K562 (cell line): ENCODE measurements around the gene TBL1XR1. TPM values are rescaled to one million over a fixed set of nuclear protein-coding genes. Genes with fewer than 3 reads are reported as not detected.

Experiments used
- CBFB ChIP-seq: sonication (generic); formaldehyde crosslinking; IDR thresholded peaks from 2 replicates; pipeline ENCODE4 v1.4.0; 2020; ENCODE audit warnings: mild to moderate bottlenecking, missing genetic modification reagents
- CBX1 ChIP-seq: sonication (generic); IDR thresholded peaks from 2 replicates; pipeline ENCODE4 v1.6.1; 2016; ENCODE audit warnings: antibody characterized with exemption, low read depth, mild to moderate bottlenecking
- EZH2 ChIP-seq: IDR thresholded peaks from 2 replicates; pipeline ENCODE4 v1.6.1; 2012; ENCODE audit warnings: low read depth, mild to moderate bottlenecking, inconsistent platforms, low read length, borderline replicate concordance
- GABPB2 ChIP-seq: fragments of 250-450 bp; sonication (Bioruptor Pico); conservative IDR thresholded peaks from 2 replicates; pipeline ENCODE4 v1.5.1; 2021; ENCODE audit warnings: mild to moderate bottlenecking
- HDAC1 ChIP-seq, 2 experiments: fragments of 450-650 bp; IDR thresholded peaks; 2 replicates each; pipeline ENCODE4 v1.6.1; 2016 to 2017; ENCODE audit warnings: inconsistent platforms in 1 of 2, mild to moderate bottlenecking in 1 of 2, moderate library complexity in 1 of 2
- HSF4 ChIP-seq: fragments of 250-450 bp; sonication (Bioruptor Pico); IDR thresholded peaks from 2 replicates; pipeline ENCODE4 v2.1.2; 2022; ENCODE audit warnings: mild to moderate bottlenecking, moderate library complexity, borderline replicate concordance
- IFI16 ChIP-seq: fragments of 250-450 bp; sonication (Bioruptor Pico); IDR thresholded peaks from 2 replicates; pipeline ENCODE4 v2.1.2; 2022; ENCODE audit warnings: mild to moderate bottlenecking, inconsistent platforms
- KLF6 ChIP-seq: fragments of 250-450 bp; sonication (Bioruptor Pico); IDR thresholded peaks from 2 replicates; pipeline ENCODE4 v1.4.0; 2020; ENCODE audit warnings: mild to moderate bottlenecking, moderate library complexity, borderline replicate concordance
- NFXL1 ChIP-seq: fragments of 450-650 bp; formaldehyde crosslinking; IDR thresholded peaks from 2 replicates; pipeline ENCODE4 v1.4.0; 2021; ENCODE audit warnings: mild to moderate bottlenecking
- NFYB ChIP-seq: IDR thresholded peaks from 2 replicates; pipeline ENCODE4 v1.6.1; 2011; ENCODE audit warnings: mild to moderate bottlenecking, moderate library complexity; ENCODE audit not compliant: insufficient read length; ENCODE audit errors: extremely low read depth
- NUFIP1 ChIP-seq: fragments of 450-650 bp; IDR thresholded peaks from 2 replicates; pipeline ENCODE4 v1.6.1; 2018; ENCODE audit not compliant: partially characterized antibody
- RBM17 ChIP-seq: fragments of 200-400 bp; formaldehyde crosslinking; IDR thresholded peaks from 2 replicates; pipeline ENCODE4 v1.6.1; 2017; ENCODE audit warnings: low read depth, mild to moderate bottlenecking, low read length, borderline replicate concordance
- SAFB2 ChIP-seq: fragments of 200-400 bp; formaldehyde crosslinking; IDR thresholded peaks from 2 replicates; pipeline ENCODE4 v1.6.1; 2018; ENCODE audit warnings: borderline replicate concordance, low read length, low read depth, moderate library complexity; ENCODE audit not compliant: severe bottlenecking
- SMARCC2 ChIP-seq: fragments of 450-650 bp; IDR thresholded peaks from 2 replicates; pipeline ENCODE4 v1.6.1; 2017; ENCODE audit warnings: antibody characterized with exemption, moderate library complexity, mild to moderate bottlenecking, low read depth
- TAF15 ChIP-seq: fragments of 200-400 bp; formaldehyde crosslinking; IDR thresholded peaks from 2 replicates; pipeline ENCODE4 v1.6.1; 2017; ENCODE audit warnings: mild to moderate bottlenecking, low read depth, low read length, moderate library complexity
- TBL1XR1 ChIP-seq, 2 experiments: IDR thresholded peaks; 2 replicates each; pipeline ENCODE4 v1.6.1; 2012; ENCODE audit warnings: improper control_type of control experiment in 2 of 2, low read length in 2 of 2, mild to moderate bottlenecking in 1 of 2
- TEAD4 ChIP-seq, 2 experiments: sonication (generic) in 1 of 2; formaldehyde crosslinking in 1 of 2; IDR thresholded peaks; 2 replicates each; pipeline versions ENCODE4 v1.6.1 to v1.8.0; 2012 to 2022; ENCODE audit warnings: borderline replicate concordance in 1 of 2, inconsistent platforms in 1 of 2, low read length in 1 of 2, mild to moderate bottlenecking in 1 of 2, missing genetic modification reagents in 1 of 2
- ZBTB8A ChIP-seq: fragments of 450-650 bp; IDR thresholded peaks from 2 replicates; pipeline ENCODE4 v1.6.1; 2018; ENCODE audit warnings: mild to moderate bottlenecking, moderate library complexity; ENCODE audit not compliant: partially characterized antibody
- ZNF143 ChIP-seq: sonication (generic); formaldehyde crosslinking; IDR thresholded peaks from 2 replicates; pipeline ENCODE4 v1.9.0; 2022; ENCODE audit warnings: mild to moderate bottlenecking, missing genetic modification reagents
- ZNF431 ChIP-seq: sonication (generic); formaldehyde crosslinking; IDR thresholded peaks from 2 replicates; pipeline ENCODE4 v1.8.0; 2022; ENCODE audit warnings: mild to moderate bottlenecking, missing genetic modification reagents
- polyA plus RNA-seq, 8 experiments: library from polyadenylated mRNA; depleted of rRNA in 4 of 8; stranded (reverse) in 5 of 8; unstranded in 3 of 8; fragments of >200 nt; fragmentation: Nextera tagmentation in 2 of 8; fragmentation: Illumina TruSeq in 1 of 8; extraction: Ambion mirVana in 2 of 8; extraction: Trizol in 1 of 8; gene quantifications; 2 replicates each; pipeline versions ENCODE4 v1.2.1 to v1.2.3, GENCODE V29; 2011 to 2014; ENCODE audit warnings: inconsistent platforms in 1 of 8, missing spikeins in 1 of 8
- total RNA-seq, 7 experiments: library from RNA; depleted of rRNA in 6 of 7; stranded (reverse); fragments of >200 nt in 6 of 7; fragmentation: Illumina TruSeq in 2 of 7; extraction: Trizol in 2 of 7; gene quantifications; 2 replicates each; pipeline versions ENCODE4 v1.2.1 to v1.2.3, GENCODE V29; 2011 to 2021; ENCODE audit warnings: low replicate concordance in 1 of 7
- TF ChIP-seq, protein P1 (sequence below): fragments of 250-450 bp; sonication (Bioruptor Pico); IDR thresholded peaks from 2 replicates; pipeline ENCODE4 v1.4.0; 2020; ENCODE audit warnings: mild to moderate bottlenecking, moderate library complexity
- TF ChIP-seq, protein P2 (sequence below): sonication (generic); formaldehyde crosslinking; IDR thresholded peaks from 2 replicates; pipeline ENCODE4 v1.8.0; 2023; ENCODE audit warnings: mild to moderate bottlenecking, missing genetic modification reagents
- TF ChIP-seq, protein P3 (sequence below): fragments of 250-450 bp; sonication (Bioruptor Pico); IDR thresholded peaks from 2 replicates; pipeline ENCODE4 v1.8.0; 2021; ENCODE audit warnings: mild to moderate bottlenecking, moderate library complexity

The TBL1XR1 gene
- total and polyA plus RNA-seq, 9 of the 15 experiments (the other 6 are each of a cell fraction or from before 2014, with no cell fraction given), result 19.6 to 171 (median 83.3) TPM

DNA sequence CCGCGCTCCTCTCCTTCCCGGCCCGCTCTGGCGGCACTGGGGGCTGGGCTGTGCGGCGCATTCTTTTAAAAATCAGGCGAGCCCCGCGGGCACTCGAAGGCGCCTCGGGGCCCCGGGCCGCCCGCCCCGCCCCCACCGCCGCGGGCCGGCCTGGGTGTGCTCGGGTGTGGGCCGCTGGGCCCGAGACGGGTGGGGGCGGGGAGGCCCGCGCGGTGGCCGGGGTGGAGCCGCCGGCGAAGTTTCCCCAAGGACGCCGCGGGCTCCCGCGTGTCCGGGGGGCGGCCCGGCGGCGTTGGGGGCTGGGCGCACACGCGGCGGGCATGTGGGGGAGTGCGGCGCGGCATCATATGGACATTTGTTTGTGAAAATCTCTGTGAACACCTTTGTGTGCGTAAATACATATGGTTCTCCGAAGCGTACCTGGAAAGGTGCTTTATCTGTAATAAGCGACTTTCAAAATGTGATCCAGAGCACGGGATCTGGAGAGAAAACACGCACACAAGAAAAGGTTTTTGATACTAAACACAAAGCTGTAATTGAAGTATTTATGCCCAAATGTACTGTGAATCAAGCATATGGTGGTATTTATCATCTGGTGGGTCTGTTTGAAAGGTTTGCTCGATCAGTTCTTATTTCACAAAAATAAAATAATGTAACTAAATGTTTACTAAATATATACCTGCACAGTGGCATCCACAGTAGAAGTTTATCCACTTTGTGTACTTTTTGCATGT, 612 bp upstream of the TBL1XR1 start (continued):
- no peak for TF ChIP-seq SAFB2
- no peak for TF ChIP-seq CBFB (CRISPR knock-in tag)
- no peak for TF ChIP-seq SMARCC2
- TF ChIP-seq KLF6 (CRISPR knock-in tag), result no peak
- TF ChIP-seq NFYB, result no peak
- TF ChIP-seq, protein P1, sequence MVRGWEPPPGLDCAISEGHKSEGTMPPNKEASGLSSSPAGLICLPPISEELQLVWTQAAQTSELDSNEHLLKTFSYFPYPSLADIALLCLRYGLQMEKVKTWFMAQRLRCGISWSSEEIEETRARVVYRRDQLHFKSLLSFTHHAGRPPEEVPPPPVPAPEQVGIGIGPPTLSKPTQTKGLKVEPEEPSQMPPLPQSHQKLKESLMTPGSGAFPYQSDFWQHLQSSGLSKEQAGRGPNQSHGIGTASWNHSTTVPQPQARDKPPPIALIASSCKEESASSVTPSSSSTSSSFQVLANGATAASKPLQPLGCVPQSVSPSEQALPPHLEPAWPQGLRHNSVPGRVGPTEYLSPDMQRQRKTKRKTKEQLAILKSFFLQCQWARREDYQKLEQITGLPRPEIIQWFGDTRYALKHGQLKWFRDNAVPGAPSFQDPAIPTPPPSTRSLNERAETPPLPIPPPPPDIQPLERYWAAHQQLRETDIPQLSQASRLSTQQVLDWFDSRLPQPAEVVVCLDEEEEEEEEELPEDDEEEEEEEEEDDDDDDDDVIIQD (CRISPR knock-in tag), result no peak
- TF ChIP-seq IFI16, result no peak
- TF ChIP-seq TBL1XR1 (IDR thresholded peaks at IDR 0.05; ENCODE audit: low read length in 2 of 2), result peak; percentile 22 to 70; a peak in 2 of 4 replicates
- no peak for TF ChIP-seq EZH2
- no peak for TF ChIP-seq CBX1
- no peak for TF ChIP-seq ZBTB8A
- no peak for TF ChIP-seq HDAC1 (IDR thresholded peaks at IDR 0.05)
- no peak for TF ChIP-seq TEAD4 (IDR thresholded peaks at IDR 0.05; ENCODE audit: low read length)
- no peak for TF ChIP-seq TEAD4 (CRISPR knock-in tag; IDR thresholded peaks at IDR 0.05; ENCODE audit: borderline replicate concordance)
- TF ChIP-seq ZNF431 (CRISPR knock-in tag), result no peak
- no peak for TF ChIP-seq GABPB2 (CRISPR knock-in tag)
- no peak for TF ChIP-seq NUFIP1
- TF ChIP-seq, protein P2, sequence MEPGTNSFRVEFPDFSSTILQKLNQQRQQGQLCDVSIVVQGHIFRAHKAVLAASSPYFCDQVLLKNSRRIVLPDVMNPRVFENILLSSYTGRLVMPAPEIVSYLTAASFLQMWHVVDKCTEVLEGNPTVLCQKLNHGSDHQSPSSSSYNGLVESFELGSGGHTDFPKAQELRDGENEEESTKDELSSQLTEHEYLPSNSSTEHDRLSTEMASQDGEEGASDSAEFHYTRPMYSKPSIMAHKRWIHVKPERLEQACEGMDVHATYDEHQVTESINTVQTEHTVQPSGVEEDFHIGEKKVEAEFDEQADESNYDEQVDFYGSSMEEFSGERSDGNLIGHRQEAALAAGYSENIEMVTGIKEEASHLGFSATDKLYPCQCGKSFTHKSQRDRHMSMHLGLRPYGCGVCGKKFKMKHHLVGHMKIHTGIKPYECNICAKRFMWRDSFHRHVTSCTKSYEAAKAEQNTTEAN (CRISPR knock-in tag), result no peak
- TF ChIP-seq, protein P3, sequence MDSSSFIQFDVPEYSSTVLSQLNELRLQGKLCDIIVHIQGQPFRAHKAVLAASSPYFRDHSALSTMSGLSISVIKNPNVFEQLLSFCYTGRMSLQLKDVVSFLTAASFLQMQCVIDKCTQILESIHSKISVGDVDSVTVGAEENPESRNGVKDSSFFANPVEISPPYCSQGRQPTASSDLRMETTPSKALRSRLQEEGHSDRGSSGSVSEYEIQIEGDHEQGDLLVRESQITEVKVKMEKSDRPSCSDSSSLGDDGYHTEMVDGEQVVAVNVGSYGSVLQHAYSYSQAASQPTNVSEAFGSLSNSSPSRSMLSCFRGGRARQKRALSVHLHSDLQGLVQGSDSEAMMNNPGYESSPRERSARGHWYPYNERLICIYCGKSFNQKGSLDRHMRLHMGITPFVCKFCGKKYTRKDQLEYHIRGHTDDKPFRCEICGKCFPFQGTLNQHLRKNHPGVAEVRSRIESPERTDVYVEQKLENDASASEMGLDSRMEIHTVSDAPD (CRISPR knock-in tag), result no peak
- no peak for TF ChIP-seq RBM17
- TF ChIP-seq ZNF143 (CRISPR knock-in tag), result no peak
- TF ChIP-seq HSF4 (CRISPR knock-in tag), result no peak
- TF ChIP-seq TAF15, result no peak
- no peak for TF ChIP-seq NFXL1 (CRISPR knock-in tag)
